IPS-20b (cell line): Measurements from ENCODE around the gene WDR74.
"Not testable (repeated sequence)": the region's sequence is repeated elsewhere in the genome, so short reads cannot be mapped to it uniquely, and the experiment has no call there.

ENCODE experiments used
- H3K27ac ChIP-seq: one replicate; pipeline ENCODE4 v1.5.1; 2013; ENCODE audit warnings: low read length
- H3K27me3 ChIP-seq: 2 replicates; pipeline ENCODE4 v1.6.1; 2013; ENCODE audit warnings: mild to moderate bottlenecking, low read length, inconsistent platforms; ENCODE audit not compliant: insufficient read depth
- H3K36me3 ChIP-seq: 2 replicates; pipeline ENCODE4 v1.6.1; 2013; ENCODE audit warnings: low read depth, mild to moderate bottlenecking, inconsistent platforms, low read length, moderate library complexity; ENCODE audit not compliant: insufficient read depth
- H3K4me1 ChIP-seq: 2 replicates; pipeline ENCODE4 v1.6.1; 2013; ENCODE audit warnings: mild to moderate bottlenecking, control low read depth, inconsistent platforms, low read length, moderate library complexity; ENCODE audit not compliant: insufficient read depth
- H3K4me3 ChIP-seq: 2 replicates; pipeline ENCODE4 v1.5.1; 2013; ENCODE audit warnings: mild to moderate bottlenecking, low read length, inconsistent platforms
- H3K9ac ChIP-seq: 2 replicates; pipeline ENCODE4 v1.6.1; 2013; ENCODE audit warnings: low read depth, mild to moderate bottlenecking, inconsistent platforms, low read length, moderate library complexity
- H3K9me3 ChIP-seq: 2 replicates; pipeline ENCODE4 v1.6.1; 2013; ENCODE audit warnings: mild to moderate bottlenecking, low read depth, low read length, inconsistent platforms; ENCODE audit not compliant: insufficient read depth

WDR74 gene

DNA sequence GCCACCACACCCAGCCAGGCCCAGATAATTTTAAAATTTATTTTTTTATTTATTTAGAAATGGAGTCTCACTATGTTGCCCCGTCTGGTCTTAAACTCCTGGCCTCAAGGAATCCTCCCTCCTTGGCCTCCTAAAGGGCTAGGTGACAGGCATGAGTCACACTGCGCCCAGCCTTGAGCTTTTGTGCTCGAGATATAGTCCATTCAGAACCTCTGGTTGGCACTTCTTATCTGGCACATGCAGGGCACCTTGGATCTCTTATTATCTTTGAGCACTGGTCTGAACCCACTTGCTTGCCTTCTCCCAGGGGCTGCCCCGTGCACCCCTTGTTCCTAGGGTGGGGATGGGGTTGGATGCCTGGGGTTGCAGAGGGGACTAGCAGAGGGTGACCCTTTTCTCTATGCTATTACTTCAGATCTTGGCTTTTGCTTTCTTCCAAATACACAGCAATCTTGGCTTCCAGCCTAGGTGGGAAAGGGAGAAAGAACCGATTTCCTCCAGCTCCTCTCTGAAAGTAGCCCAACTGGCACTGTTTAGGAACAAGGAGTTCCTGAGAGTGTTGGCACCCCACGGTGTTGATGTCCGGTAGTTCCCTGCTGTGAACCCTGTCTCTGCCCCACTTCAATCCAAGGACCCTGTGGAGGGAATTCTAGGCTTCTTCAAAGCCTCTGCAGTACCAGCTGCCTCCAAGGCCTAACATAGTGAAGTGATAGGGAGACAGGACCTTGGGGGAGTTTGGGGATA lies 40.0 kb upstream of the WDR74 start:
- Histone ChIP-seq H3K9me3 (no peaks in the 10 kb centered on the region), H3K27me3 (no peaks in the 10 kb centered on the region), H3K4me1 (peaks cover 19% of the 10 kb centered on the region), H3K4me3 (peak overlapping the region; percentile 87), H3K36me3 (peaks cover 81% of the 10 kb centered on the region), H3K9ac (peak overlapping the region; percentile 99; the same call in 1 of the 2 replicates), H3K27ac (no peak overlapping the region)

DNA sequence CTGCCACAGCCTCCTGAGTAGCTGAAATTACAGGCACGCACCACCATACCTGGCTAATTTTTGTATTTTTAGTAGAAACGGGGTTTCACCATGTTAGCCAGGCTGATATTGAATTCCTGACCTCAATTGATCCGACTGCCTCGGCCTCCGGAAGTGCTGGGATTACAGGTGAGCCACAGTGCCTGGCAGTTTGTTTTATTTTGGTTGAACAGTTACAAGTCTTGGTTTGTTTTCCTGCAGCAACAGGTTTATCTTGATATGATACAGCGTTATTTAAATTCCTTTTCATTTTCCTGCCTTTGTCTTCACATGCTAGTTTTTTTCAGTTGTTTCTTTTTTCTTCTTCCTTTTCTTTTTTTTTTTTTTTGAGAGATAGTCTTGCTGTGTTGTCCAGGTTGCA lies 37.3 kb upstream of the WDR74 start:
- Histone ChIP-seq H3K9me3 (no peaks in the 10 kb centered on the region), H3K27me3 (no peaks in the 10 kb centered on the region), H3K4me1 (peaks cover 12% of the 10 kb centered on the region), H3K36me3 (peaks cover 80% of the 10 kb centered on the region), H3K9ac (no peak overlapping the region), H3K27ac (no peak overlapping the region), H3K4me3 (no peak overlapping the region)

DNA sequence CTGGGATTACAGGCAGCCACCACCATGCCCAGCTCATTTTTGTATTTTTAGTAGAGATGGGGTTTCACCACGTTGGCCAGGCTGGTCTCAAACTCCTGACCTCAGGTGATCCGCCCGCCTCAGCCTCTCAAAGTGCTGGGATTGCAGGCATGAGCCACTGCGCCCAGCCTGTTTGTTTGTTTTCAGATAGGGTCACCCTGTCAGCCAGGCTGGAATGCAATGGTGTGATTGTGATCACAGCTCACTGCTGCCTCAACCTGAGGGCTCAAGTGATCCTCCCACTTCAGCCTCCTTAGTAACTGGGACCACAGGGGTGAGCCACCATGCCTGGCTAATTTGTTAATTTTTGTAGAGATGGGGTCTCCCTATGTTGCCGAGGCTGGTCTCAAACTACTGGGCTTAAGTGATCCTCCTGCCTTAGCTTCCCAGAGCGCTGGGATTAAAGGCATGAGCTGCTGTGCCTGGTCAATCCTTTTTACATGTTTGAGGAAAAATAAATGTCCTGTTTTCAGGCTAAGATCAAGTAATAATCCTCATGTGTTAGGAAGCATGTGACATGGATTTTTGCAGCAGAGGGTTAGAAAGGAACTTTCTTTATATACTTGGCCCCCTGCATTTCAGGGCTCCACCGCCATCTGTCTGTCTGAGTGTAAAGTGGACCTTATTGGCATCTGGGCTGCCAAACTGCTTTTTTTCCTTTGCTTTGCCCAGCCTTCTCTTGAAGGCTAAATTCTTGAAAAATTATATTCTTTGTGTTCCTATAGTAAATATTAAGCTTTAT lies 36.5 kb upstream of the WDR74 start:
- Histone ChIP-seq H3K36me3 (peaks cover 87% of the 10 kb centered on the region), H3K9ac (no peak overlapping the region), H3K9me3 (no peaks in the 10 kb centered on the region), H3K27ac (no peak overlapping the region), H3K4me1 (peaks cover 12% of the 10 kb centered on the region), H3K27me3 (no peaks in the 10 kb centered on the region), H3K4me3 (no peak overlapping the region)

DNA sequence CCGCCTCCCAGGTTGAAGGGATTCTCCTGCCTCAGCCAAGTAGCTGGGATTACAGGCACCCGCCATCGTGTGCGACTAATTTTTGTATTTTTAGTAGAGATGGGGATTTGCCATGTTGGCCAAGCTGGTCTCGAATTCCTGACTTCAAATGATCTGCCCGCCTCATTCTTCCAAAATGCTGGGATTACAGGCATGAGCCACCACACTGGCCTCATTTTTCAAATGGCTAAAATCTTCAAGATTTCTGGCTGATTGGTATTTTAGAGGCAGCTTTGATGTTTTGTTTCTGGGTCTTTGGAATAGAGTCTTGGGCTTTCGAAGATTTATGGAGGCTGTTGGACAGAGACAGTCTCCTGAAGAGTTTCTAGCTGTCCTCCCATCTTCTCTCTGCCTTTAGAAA lies 35.5 kb upstream of the WDR74 start:
- peaks cover 88% of the 10 kb centered on the region for H3K36me3 ChIP-seq

DNA sequence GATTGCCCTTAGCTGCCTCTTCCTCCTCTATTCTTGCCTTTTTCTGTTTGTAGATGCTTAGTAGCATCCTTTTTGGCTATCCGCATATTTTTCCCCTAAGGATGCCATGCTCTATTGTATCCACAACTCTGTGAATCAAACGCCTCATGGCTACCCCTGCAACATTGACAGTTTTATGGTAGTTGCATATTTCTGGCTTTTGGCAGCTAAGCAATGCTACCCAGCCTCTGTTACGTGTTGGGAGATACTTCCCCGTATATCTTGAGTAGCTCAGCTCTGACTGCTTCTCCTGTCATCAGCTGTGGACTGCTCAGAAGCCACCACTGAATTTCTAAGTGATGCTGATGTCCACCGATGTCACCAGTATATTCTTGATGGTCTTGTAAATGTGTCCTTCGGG lies 26.2 kb upstream of the WDR74 start:
- Histone ChIP-seq H3K9me3 (no peaks in the 10 kb centered on the region), H3K27ac (no peak overlapping the region), H3K36me3 (peaks cover 59% of the 10 kb centered on the region), H3K4me1 (peaks cover 13% of the 10 kb centered on the region; the same call in 1 of the 2 replicates), H3K9ac (no peak overlapping the region), H3K4me3 (no peak overlapping the region), H3K27me3 (no peaks in the 10 kb centered on the region)

More for the DNA sequence above, 35.5 kb upstream of the WDR74 start:
- peaks cover 6% of the 10 kb centered on the region for H3K4me1 ChIP-seq
- no peaks in the 10 kb centered on the region for H3K27me3 ChIP-seq
- H3K9ac ChIP-seq: no peak overlapping the region
- no peak overlapping the region for H3K27ac ChIP-seq
- H3K4me3 ChIP-seq: no peak overlapping the region
- H3K9me3 ChIP-seq: no peaks in the 10 kb centered on the region

DNA sequence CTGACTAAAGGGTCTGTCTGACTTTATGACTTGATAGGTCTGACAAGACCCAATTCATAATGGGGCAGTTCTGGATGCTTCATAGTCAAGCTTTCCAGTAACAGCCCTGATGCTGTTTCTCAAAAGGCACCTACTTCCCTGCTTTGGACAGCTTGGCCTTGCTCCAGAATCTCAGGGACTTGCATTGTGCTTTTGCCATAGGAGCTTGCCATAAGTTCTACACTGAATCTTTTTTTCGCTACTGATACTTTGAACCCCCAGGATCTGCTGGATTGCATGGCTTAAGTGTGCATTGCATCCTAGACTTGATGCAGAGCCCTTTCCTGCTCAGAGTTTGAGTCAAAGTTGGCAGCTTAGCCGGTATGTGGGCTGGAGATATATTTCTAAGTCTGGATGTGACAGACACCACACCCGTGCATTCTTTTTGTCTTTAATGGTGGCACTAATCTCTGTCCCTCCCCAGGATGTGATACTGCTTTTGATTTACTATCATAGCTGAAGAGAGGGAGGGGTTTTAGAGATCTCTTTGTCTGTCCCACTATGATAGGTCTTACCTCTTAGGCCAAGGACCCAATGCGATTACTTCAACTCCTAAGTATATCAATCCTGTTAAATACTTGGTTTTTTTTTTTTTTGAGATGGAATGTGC lies 24.4 kb upstream of the WDR74 start:
- H3K4me1 ChIP-seq: peaks cover 16% of the 10 kb centered on the region; the same call in 1 of the 2 replicates
- H3K36me3 ChIP-seq: peaks cover 66% of the 10 kb centered on the region
- no peak overlapping the region for H3K9ac ChIP-seq
- H3K9me3 ChIP-seq: no peaks in the 10 kb centered on the region
- no peaks in the 10 kb centered on the region for H3K27me3 ChIP-seq
- H3K27ac ChIP-seq: no peak overlapping the region
- H3K4me3 ChIP-seq: no peak overlapping the region

DNA sequence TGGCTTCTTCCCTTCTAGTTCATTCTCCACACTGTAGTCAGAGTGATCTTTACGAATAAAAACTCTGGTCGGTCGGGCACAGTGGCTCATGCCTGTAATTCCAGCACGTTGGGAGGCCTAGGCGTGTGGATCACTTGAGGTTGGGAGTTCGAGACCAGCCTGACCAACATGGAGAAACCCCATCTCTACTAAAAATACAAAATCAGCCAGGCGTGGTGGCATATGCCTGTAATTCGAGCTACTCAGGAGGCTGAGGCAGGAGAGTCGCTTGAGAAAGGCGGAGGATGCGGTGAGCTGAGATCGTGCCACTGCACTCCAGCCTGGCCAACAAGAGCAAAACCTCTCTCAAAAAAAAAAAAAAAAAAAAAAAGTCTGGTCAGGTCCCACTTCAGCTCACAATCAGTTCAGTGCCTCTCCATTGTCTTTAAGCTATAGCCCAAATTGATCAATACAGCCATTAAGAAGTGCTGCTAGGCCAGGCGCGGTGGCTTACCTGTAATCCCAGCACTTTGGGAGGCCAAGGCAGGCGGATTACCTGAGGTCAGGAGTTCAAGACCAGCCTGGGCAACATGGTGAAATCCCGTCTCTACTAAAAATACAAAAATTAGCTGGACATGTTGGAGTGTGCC lies 22.3 kb upstream of the WDR74 start:
- peaks cover 56% of the 10 kb centered on the region for H3K36me3 ChIP-seq
- not testable (repeated sequence) for H3K4me3 ChIP-seq, H3K27me3 ChIP-seq, H3K9me3 ChIP-seq, H3K27ac ChIP-seq
- peaks cover 16% of the 10 kb centered on the region; the same call in 1 of the 2 replicates for H3K4me1 ChIP-seq
- H3K9ac ChIP-seq: peak overlapping the region; percentile 58; the same call in 1 of the 2 replicates

DNA sequence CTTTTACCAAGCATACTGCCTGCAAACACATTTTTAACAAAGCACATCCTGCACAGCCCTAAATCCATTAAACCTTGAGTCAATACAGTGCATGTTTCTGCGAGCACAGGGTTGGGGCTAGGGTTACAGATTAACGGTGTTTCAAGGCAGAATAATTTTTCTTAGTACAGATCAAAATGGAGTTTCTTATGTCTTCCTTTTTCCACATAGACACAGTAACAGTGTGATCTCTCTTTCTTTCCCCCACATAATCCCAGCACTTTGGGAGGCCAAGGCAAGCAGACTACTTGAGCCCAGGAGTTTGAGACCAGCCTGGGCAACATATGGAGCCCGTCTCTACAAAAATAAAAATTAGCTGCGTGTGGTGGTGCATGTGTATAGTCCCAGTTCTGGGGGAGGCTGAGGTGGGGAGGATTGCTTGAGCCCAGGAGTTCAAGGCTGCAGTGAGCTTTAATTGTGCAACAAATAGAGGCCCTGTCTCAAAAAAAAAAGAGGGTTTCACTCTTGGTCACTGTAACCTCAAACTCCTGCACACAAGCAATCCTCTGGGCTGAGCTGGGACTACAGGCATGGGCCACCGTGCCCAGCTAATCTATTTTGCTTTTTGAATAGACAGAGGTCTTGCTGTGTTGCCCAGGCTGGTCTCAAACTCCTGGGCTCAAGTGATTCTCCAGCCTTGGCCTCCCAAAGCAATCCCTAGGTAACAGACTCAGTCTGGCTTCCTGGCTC lies 21.6 kb upstream of the WDR74 start:
- Histone ChIP-seq H3K4me1 (peaks cover 16% of the 10 kb centered on the region; the same call in 1 of the 2 replicates), H3K27me3 (no peaks in the 10 kb centered on the region), H3K36me3 (peaks cover 50% of the 10 kb centered on the region), H3K9ac (peak overlapping the region; percentile 41; the same call in 1 of the 2 replicates), H3K4me3 (no peak overlapping the region), H3K9me3 (no peaks in the 10 kb centered on the region), H3K27ac (no peak overlapping the region)

DNA sequence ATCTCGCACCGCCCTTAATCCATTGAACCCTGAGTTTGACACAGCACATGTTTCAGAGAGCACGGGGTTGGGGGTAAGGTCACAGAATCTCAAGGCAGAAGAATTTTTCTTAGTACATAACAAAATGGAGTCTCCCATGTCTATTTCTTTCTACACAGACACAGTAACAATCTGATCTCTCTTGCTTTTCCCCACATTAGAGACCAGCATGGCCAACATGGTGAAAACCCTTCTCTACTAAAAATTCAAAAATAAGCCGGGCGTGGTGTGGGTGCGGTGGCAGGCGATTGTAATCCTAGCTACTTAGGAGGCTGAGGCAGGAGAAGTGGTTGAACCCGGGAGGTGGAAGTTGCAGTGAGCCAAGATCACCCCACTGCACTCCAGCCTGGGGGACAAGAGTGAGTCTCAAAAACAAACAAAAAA lies 19.9 kb upstream of the WDR74 start:
- H3K9me3 ChIP-seq, H3K27me3 ChIP-seq, H3K27ac ChIP-seq: not testable (repeated sequence)
- Histone ChIP-seq H3K4me1 (peaks cover 16% of the 10 kb centered on the region; the same call in 1 of the 2 replicates), H3K9ac (peak overlapping the region; percentile 55; the same call in 1 of the 2 replicates), H3K4me3 (peak overlapping the region; percentile 36; the same call in 1 of the 2 replicates), H3K36me3 (peaks cover 49% of the 10 kb centered on the region)

DNA sequence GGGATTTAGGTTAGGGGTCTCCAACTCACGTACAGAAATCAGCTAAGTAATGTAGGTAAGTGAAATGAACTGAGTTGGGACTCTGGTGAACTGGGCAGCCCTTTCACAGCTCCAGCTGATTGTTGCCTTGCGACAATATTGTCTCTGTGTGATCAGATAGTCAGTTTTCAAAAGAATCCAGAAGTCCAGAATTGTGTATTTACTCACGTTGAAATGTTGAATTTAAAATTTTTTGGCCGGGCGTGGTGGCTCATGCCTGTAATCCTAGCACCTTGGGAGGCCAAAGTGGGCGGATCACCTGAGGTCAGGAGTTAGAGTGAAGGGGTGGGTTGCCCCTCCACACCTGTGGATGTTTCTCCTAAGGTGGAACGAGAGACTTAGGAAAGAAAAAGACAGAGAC lies 18.8 kb upstream of the WDR74 start:
- Histone ChIP-seq H3K4me3 (peak overlapping the region; percentile 91), H3K4me1 (peaks cover 16% of the 10 kb centered on the region; the same call in 1 of the 2 replicates), H3K36me3 (peaks cover 49% of the 10 kb centered on the region), H3K9me3 (peaks cover 8% of the 10 kb centered on the region; the same call in 1 of the 2 replicates), H3K9ac (peak overlapping the region; percentile 100), H3K27ac (no peak overlapping the region), H3K27me3 (no peaks in the 10 kb centered on the region)
